K562 (cell line): ENCODE measurements around the gene MVP. TPM values are rescaled to one million over a fixed set of nuclear protein-coding genes. Genes with fewer than 3 reads are reported as not detected.

Experiments used
- BHLHE40 ChIP-seq: IDR thresholded peaks from 2 replicates; pipeline ENCODE4 v1.6.1; 2011; ENCODE audit warnings: low read length, improper control_type of control experiment
- CBX5 ChIP-seq: IDR thresholded peaks from 2 replicates; pipeline ENCODE4 v1.6.1; 2014; ENCODE audit warnings: low read depth, borderline replicate concordance
- CXXC5 ChIP-seq: fragments of 250-450 bp; sonication (Bioruptor Pico); IDR thresholded peaks from 2 replicates; pipeline ENCODE4 v1.8.0; 2022; ENCODE audit warnings: inconsistent platforms, mild to moderate bottlenecking, moderate library complexity
- MEIS2 ChIP-seq: fragments of 450-650 bp; IDR thresholded peaks from 2 replicates; pipeline ENCODE4 v1.6.1; 2014; ENCODE audit warnings: mild to moderate bottlenecking; ENCODE audit not compliant: partially characterized antibody
- NBN ChIP-seq: fragments of 450-650 bp; IDR thresholded peaks from 2 replicates; pipeline ENCODE4 v1.6.1; 2016; ENCODE audit warnings: low read depth, mild to moderate bottlenecking
- NONO ChIP-seq, 2 experiments: fragments of 200-400 bp in 1 of 2; fragments of 450-650 bp in 1 of 2; formaldehyde crosslinking in 1 of 2; IDR thresholded peaks; 2 replicates each; pipeline ENCODE4 v1.6.1; 2017; ENCODE audit warnings: low read depth in 2 of 2, mild to moderate bottlenecking in 2 of 2, moderate library complexity in 2 of 2, low read length in 1 of 2
- RCOR1 ChIP-seq, 2 experiments: IDR thresholded peaks; 2 replicates each; pipeline ENCODE4 v1.6.1; 2012; ENCODE audit warnings: low read depth in 2 of 2, low read length in 2 of 2, borderline replicate concordance in 1 of 2, improper control_type of control experiment in 1 of 2
- RHOXF2B ChIP-seq: fragments of 250-450 bp; sonication (Bioruptor Pico); conservative IDR thresholded peaks from 2 replicates; pipeline ENCODE4 v1.5.1; 2021
- SP1 ChIP-seq: sonication (generic); formaldehyde crosslinking; IDR thresholded peaks from 2 replicates; pipeline ENCODE4 v1.8.1; 2022; ENCODE audit warnings: mild to moderate bottlenecking, missing genetic modification reagents
- TRIM28 ChIP-seq: fragments of 450-650 bp; IDR thresholded peaks from 2 replicates; pipeline ENCODE4 v1.6.1; 2017
- ZNF696 ChIP-seq: fragments of 250-450 bp; sonication (Bioruptor Pico); conservative IDR thresholded peaks from 2 replicates; pipeline ENCODE4 v1.4.0; 2020; ENCODE audit warnings: mild to moderate bottlenecking, moderate library complexity
- ZNF780A ChIP-seq: fragments of 250-450 bp; sonication (Bioruptor Pico); IDR thresholded peaks from 2 replicates; pipeline ENCODE4 v1.5.0; 2021; ENCODE audit warnings: mild to moderate bottlenecking
- polyA plus RNA-seq, 8 experiments: library from polyadenylated mRNA; depleted of rRNA in 4 of 8; stranded (reverse) in 5 of 8; unstranded in 3 of 8; fragments of >200 nt; fragmentation: Nextera tagmentation in 2 of 8; fragmentation: Illumina TruSeq in 1 of 8; extraction: Ambion mirVana in 2 of 8; extraction: Trizol in 1 of 8; gene quantifications; 2 replicates each; pipeline versions ENCODE4 v1.2.1 to v1.2.3, GENCODE V29; 2011 to 2014; ENCODE audit warnings: inconsistent platforms in 1 of 8, missing spikeins in 1 of 8
- total RNA-seq, 7 experiments: library from RNA; depleted of rRNA in 6 of 7; stranded (reverse); fragments of >200 nt in 6 of 7; fragmentation: Illumina TruSeq in 2 of 7; extraction: Trizol in 2 of 7; gene quantifications; 2 replicates each; pipeline versions ENCODE4 v1.2.1 to v1.2.3, GENCODE V29; 2011 to 2021; ENCODE audit warnings: low replicate concordance in 1 of 7
- TF ChIP-seq, protein P1 (sequence below): fragments of 450-650 bp; IDR thresholded peaks from 2 replicates; pipeline ENCODE4 v1.6.1; 2016; ENCODE audit warnings: mild to moderate bottlenecking, moderate library complexity
- TF ChIP-seq, protein P2 (sequence below): sonication (generic); formaldehyde crosslinking; IDR thresholded peaks from 2 replicates; pipeline ENCODE4 v1.8.1; 2022; ENCODE audit warnings: missing genetic modification reagents
- TF ChIP-seq, protein P3 (sequence below): fragments of 450-650 bp; formaldehyde crosslinking; IDR thresholded peaks from 2 replicates; pipeline ENCODE4 v1.4.0; 2020; ENCODE audit warnings: mild to moderate bottlenecking, moderate library complexity

Gene MVP
- total and polyA plus RNA-seq, 9 of the 15 experiments (the other 6 are each of a cell fraction or from before 2014, with no cell fraction given): 0.39 to 1.9 (median 0.76) TPM; not detected in 2

DNA sequence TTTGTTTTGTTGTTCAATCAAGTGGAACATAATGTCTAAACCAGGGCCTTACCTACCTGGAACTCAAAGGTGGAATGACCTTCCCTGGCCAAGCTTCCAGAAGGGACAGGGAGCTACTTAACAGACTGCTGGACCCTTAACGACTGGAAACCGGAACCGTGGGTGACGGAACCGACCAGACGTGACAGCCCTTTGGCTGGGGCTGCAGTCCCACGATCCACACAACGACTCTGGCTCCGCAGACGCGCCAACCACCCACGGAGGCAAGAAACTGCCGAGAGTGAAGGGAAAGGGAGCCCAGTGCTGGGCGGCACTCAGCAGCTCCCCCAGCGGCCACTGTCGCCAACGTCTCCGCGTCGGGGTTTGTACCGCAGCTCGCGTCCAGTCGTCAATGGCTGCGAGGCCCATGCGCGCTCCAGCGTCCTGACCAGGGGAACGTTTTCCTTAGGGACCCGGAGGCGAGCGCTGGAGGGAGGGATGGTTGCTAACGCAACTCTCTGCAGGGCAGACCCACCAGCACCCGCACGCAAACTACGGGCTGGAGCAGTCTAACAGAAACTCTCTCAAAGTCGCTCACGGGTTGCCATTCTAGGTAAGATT lies 35.3 kb upstream of the MVP start (continued):
- TF ChIP-seq, protein P1, sequence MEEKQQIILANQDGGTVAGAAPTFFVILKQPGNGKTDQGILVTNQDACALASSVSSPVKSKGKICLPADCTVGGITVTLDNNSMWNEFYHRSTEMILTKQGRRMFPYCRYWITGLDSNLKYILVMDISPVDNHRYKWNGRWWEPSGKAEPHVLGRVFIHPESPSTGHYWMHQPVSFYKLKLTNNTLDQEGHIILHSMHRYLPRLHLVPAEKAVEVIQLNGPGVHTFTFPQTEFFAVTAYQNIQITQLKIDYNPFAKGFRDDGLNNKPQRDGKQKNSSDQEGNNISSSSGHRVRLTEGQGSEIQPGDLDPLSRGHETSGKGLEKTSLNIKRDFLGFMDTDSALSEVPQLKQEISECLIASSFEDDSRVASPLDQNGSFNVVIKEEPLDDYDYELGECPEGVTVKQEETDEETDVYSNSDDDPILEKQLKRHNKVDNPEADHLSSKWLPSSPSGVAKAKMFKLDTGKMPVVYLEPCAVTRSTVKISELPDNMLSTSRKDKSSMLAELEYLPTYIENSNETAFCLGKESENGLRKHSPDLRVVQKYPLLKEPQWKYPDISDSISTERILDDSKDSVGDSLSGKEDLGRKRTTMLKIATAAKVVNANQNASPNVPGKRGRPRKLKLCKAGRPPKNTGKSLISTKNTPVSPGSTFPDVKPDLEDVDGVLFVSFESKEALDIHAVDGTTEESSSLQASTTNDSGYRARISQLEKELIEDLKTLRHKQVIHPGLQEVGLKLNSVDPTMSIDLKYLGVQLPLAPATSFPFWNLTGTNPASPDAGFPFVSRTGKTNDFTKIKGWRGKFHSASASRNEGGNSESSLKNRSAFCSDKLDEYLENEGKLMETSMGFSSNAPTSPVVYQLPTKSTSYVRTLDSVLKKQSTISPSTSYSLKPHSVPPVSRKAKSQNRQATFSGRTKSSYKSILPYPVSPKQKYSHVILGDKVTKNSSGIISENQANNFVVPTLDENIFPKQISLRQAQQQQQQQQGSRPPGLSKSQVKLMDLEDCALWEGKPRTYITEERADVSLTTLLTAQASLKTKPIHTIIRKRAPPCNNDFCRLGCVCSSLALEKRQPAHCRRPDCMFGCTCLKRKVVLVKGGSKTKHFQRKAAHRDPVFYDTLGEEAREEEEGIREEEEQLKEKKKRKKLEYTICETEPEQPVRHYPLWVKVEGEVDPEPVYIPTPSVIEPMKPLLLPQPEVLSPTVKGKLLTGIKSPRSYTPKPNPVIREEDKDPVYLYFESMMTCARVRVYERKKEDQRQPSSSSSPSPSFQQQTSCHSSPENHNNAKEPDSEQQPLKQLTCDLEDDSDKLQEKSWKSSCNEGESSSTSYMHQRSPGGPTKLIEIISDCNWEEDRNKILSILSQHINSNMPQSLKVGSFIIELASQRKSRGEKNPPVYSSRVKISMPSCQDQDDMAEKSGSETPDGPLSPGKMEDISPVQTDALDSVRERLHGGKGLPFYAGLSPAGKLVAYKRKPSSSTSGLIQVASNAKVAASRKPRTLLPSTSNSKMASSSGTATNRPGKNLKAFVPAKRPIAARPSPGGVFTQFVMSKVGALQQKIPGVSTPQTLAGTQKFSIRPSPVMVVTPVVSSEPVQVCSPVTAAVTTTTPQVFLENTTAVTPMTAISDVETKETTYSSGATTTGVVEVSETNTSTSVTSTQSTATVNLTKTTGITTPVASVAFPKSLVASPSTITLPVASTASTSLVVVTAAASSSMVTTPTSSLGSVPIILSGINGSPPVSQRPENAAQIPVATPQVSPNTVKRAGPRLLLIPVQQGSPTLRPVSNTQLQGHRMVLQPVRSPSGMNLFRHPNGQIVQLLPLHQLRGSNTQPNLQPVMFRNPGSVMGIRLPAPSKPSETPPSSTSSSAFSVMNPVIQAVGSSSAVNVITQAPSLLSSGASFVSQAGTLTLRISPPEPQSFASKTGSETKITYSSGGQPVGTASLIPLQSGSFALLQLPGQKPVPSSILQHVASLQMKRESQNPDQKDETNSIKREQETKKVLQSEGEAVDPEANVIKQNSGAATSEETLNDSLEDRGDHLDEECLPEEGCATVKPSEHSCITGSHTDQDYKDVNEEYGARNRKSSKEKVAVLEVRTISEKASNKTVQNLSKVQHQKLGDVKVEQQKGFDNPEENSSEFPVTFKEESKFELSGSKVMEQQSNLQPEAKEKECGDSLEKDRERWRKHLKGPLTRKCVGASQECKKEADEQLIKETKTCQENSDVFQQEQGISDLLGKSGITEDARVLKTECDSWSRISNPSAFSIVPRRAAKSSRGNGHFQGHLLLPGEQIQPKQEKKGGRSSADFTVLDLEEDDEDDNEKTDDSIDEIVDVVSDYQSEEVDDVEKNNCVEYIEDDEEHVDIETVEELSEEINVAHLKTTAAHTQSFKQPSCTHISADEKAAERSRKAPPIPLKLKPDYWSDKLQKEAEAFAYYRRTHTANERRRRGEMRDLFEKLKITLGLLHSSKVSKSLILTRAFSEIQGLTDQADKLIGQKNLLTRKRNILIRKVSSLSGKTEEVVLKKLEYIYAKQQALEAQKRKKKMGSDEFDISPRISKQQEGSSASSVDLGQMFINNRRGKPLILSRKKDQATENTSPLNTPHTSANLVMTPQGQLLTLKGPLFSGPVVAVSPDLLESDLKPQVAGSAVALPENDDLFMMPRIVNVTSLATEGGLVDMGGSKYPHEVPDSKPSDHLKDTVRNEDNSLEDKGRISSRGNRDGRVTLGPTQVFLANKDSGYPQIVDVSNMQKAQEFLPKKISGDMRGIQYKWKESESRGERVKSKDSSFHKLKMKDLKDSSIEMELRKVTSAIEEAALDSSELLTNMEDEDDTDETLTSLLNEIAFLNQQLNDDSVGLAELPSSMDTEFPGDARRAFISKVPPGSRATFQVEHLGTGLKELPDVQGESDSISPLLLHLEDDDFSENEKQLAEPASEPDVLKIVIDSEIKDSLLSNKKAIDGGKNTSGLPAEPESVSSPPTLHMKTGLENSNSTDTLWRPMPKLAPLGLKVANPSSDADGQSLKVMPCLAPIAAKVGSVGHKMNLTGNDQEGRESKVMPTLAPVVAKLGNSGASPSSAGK: peak; percentile 39; the same call in 1 of the 2 replicates
- peak; percentile 83; the same call in 1 of the 2 replicates for TF ChIP-seq CBX5
- TF ChIP-seq, protein P2, sequence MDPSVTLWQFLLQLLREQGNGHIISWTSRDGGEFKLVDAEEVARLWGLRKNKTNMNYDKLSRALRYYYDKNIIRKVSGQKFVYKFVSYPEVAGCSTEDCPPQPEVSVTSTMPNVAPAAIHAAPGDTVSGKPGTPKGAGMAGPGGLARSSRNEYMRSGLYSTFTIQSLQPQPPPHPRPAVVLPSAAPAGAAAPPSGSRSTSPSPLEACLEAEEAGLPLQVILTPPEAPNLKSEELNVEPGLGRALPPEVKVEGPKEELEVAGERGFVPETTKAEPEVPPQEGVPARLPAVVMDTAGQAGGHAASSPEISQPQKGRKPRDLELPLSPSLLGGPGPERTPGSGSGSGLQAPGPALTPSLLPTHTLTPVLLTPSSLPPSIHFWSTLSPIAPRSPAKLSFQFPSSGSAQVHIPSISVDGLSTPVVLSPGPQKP: no peak
- TF ChIP-seq ZNF780A: no peak
- peak; percentile 84; the same call in 1 of the 2 replicates for TF ChIP-seq TRIM28
- 0 out of 2 replicates have a peak, but pooled peaks have one; percentile 47 for TF ChIP-seq SP1
- TF ChIP-seq CXXC5 (CRISPR knock-in tag): peak; percentile 78
- peak in 1 of 2 experiments; percentile 17; a peak in 1 of 4 replicates for TF ChIP-seq RCOR1 (IDR thresholded peaks at IDR 0.05; ENCODE audit: borderline replicate concordance in 1 of 2, low read depth in 2 of 2, low read length in 2 of 2)
- no peak for TF ChIP-seq ZNF696
- no peak for TF ChIP-seq BHLHE40
- TF ChIP-seq NBN: 0 out of 2 replicates have a peak, but pooled peaks have one; percentile 22
- TF ChIP-seq RHOXF2B (CRISPR knock-in tag): 0 out of 2 replicates have a peak, but pooled peaks have one; percentile 41
- peak; percentile 16 for TF ChIP-seq MEIS2
- 0 out of 4 replicates have a peak, but pooled peaks of 1 of the 2 experiments have one; percentile 42 for TF ChIP-seq NONO (IDR thresholded peaks at IDR 0.05; ENCODE audit: low read depth in 2 of 2, low read length in 1 of 2)
- TF ChIP-seq, protein P3, sequence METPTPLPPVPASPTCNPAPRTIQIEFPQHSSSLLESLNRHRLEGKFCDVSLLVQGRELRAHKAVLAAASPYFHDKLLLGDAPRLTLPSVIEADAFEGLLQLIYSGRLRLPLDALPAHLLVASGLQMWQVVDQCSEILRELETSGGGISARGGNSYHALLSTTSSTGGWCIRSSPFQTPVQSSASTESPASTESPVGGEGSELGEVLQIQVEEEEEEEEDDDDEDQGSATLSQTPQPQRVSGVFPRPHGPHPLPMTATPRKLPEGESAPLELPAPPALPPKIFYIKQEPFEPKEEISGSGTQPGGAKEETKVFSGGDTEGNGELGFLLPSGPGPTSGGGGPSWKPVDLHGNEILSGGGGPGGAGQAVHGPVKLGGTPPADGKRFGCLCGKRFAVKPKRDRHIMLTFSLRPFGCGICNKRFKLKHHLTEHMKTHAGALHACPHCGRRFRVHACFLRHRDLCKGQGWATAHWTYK: no peak
